Measurements from ENCODE around the gene PON3.

The PON3 gene

DNA sequence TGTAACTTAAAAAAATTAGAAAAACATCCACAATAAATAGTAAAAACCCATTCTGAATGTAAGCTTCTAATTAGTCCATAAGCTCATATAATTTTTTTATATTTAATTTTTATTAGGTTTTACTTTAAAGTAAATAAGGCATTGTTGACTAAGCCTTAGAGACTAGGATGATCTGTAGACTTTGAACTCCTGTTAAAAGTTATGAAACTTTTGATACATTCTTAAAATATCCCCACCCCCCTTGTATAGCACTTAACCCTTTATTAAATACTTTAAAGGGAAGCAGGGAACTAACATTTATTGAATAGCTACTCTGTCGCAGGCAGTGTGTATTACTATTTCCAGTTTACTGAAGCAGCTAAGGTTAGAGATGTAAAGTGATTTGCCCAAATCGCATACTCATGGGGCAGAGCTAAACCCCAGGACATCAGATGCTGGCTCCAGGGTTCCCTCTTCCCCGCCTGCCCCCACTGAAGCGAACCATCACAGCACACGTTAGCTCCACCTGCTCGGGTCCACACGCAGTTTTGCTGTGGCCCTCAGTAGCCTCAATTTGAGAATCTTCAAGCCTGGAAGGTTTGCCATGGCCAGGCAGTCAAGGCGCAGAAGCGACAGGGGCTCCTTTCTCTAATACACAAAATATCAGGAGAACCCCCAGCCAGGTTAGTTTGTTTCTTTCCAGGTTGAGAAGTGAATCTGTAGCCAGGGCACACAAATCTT lies 72.6 kb downstream of the PON3 start:
- no peaks in the 10 kb centered on the region for H3K27me3 ChIP-seq (replicated peaks; ENCODE audit: control insufficient read depth, insufficient read depth, low read length, poor library complexity, severe bottlenecking)
- H3K4me3 ChIP-seq (ENCODE audit: insufficient read depth, low read depth, low read length, poor library complexity, severe bottlenecking) = no peak overlapping the region
- no peak overlapping the region for H3K27ac ChIP-seq (ENCODE audit: insufficient read depth, low read length, poor library complexity, severe bottlenecking)
- H3K36me3 ChIP-seq (ENCODE audit: control insufficient read depth, insufficient read depth, low read length) = no peaks in the 10 kb centered on the region
- H3K9me3 ChIP-seq (ENCODE audit: control insufficient read depth, low read length) = no peaks in the 10 kb centered on the region
- no peak for DNase-seq
- no peaks in the 10 kb centered on the region for H3K4me1 ChIP-seq (ENCODE audit: control insufficient read depth, insufficient read depth, low read length, poor library complexity, severe bottlenecking)

DNA sequence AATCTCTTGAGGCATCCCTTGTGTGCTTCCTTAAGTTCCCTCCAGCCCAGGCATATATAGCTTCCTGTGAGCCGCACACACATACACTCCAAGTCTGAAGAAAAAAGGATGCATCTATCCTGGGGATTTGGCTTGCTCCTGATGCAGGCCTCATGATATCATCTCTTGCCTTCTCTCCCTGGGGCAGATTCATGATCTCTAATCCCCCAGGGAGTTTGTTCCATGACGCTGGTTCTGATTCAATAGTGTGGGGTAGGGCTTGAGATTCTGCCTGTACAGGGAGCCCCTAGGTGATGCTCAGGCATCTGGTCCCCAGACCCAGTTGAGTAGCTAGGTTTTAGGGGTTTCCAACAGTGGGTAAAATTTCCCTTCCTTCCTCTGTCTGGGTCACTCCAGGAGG lies 73.3 kb downstream of the PON3 start:
- H3K27me3 ChIP-seq (replicated peaks; ENCODE audit: control insufficient read depth, insufficient read depth, low read length, poor library complexity, severe bottlenecking) = no peaks in the 10 kb centered on the region
- no peak overlapping the region for H3K27ac ChIP-seq (ENCODE audit: insufficient read depth, low read length, poor library complexity, severe bottlenecking)
- no peaks in the 10 kb centered on the region for H3K36me3 ChIP-seq (ENCODE audit: control insufficient read depth, insufficient read depth, low read length)
- H3K4me1 ChIP-seq (ENCODE audit: control insufficient read depth, insufficient read depth, low read length, poor library complexity, severe bottlenecking) = no peaks in the 10 kb centered on the region
- DNase-seq = no peak
- H3K9me3 ChIP-seq (ENCODE audit: control insufficient read depth, low read length) = no peaks in the 10 kb centered on the region
- no peak overlapping the region for H3K4me3 ChIP-seq (ENCODE audit: insufficient read depth, low read depth, low read length, poor library complexity, severe bottlenecking)

DNA sequence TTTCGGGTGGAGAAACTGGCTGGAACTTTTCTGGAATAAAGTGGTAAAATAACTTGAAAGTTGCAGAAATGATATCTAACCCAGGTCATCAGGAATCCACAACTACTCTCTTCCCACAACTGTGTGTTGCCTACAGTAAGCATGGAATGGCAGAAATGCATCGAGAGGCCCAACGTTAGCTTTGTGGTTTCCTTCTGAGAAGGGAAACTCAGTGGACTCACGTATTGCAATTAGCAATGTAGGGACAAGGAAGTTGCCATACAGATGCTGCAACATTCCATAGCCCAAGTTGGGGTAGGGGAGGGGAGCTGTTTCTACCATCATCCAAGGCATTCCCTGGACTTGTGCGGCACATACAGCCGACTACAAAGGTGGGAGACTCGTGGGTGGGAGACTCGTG lies 73.8 kb downstream of the PON3 start:
- DNase-seq = no peak
- Histone ChIP-seq H3K27me3 (replicated peaks; ENCODE audit: control insufficient read depth, insufficient read depth, low read length, poor library complexity, severe bottlenecking) (no peaks in the 10 kb centered on the region), H3K4me3 (ENCODE audit: insufficient read depth, low read depth, low read length, poor library complexity, severe bottlenecking) (no peak overlapping the region), H3K36me3 (ENCODE audit: control insufficient read depth, insufficient read depth, low read length) (no peaks in the 10 kb centered on the region), H3K4me1 (ENCODE audit: control insufficient read depth, insufficient read depth, low read length, poor library complexity, severe bottlenecking) (no peaks in the 10 kb centered on the region), H3K9me3 (ENCODE audit: control insufficient read depth, low read length) (no peaks in the 10 kb centered on the region), H3K27ac (ENCODE audit: insufficient read depth, low read length, poor library complexity, severe bottlenecking) (no peak overlapping the region)

DNA sequence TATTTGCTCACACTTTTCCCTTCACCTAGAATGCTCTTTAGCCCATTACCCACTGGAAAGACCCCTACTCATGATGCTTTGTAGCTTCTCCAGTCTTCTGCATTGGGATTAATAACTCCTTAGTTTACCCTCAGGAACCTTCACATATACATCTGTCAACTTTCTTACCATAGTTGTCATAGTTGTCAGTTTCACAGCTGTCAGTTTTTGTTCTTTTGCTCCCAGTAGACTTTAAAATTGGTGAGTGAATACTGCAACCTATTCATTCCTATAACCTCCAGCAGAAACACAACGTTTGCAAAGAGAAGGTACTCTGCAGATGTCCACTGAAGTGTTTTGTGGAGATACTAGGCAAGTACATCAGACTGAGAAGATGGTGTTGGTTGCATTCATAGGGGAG lies 74.5 kb downstream of the PON3 start:
- Histone ChIP-seq H3K4me1 (ENCODE audit: control insufficient read depth, insufficient read depth, low read length, poor library complexity, severe bottlenecking) (no peaks in the 10 kb centered on the region), H3K27me3 (replicated peaks; ENCODE audit: control insufficient read depth, insufficient read depth, low read length, poor library complexity, severe bottlenecking) (no peaks in the 10 kb centered on the region), H3K4me3 (ENCODE audit: insufficient read depth, low read depth, low read length, poor library complexity, severe bottlenecking) (no peak overlapping the region), H3K9me3 (ENCODE audit: control insufficient read depth, low read length) (no peaks in the 10 kb centered on the region), H3K27ac (ENCODE audit: insufficient read depth, low read length, poor library complexity, severe bottlenecking) (no peak overlapping the region), H3K36me3 (ENCODE audit: control insufficient read depth, insufficient read depth, low read length) (no peaks in the 10 kb centered on the region)
- DNase-seq = no peak

DNA sequence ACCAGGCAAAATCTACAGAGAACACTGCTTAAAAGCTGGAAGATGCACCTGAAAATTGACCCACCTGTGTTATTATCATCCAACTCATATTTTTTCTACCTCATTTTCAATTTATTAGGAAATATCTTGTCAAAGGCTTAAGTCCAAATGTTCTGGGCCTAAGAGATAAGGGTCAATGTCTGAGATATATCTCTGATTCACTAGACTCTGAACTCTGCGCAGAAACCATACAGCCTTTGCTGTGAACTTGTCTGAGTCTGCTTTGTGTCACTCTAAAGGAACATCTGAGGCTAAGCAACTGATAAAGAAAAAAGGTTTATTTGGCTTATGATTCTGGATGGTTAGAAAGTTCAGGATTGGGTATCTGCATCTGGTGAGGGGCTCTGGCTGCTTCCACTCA lies 75.5 kb downstream of the PON3 start:
- no peaks in the 10 kb centered on the region for H3K27me3 ChIP-seq (replicated peaks; ENCODE audit: control insufficient read depth, insufficient read depth, low read length, poor library complexity, severe bottlenecking)
- no peak for DNase-seq
- H3K9me3 ChIP-seq (ENCODE audit: control insufficient read depth, low read length) = no peaks in the 10 kb centered on the region
- H3K36me3 ChIP-seq (ENCODE audit: control insufficient read depth, insufficient read depth, low read length) = no peaks in the 10 kb centered on the region
- no peak overlapping the region for H3K4me3 ChIP-seq (ENCODE audit: insufficient read depth, low read depth, low read length, poor library complexity, severe bottlenecking)
- no peaks in the 10 kb centered on the region for H3K4me1 ChIP-seq (ENCODE audit: control insufficient read depth, insufficient read depth, low read length, poor library complexity, severe bottlenecking)
- H3K27ac ChIP-seq (ENCODE audit: insufficient read depth, low read length, poor library complexity, severe bottlenecking) = no peak overlapping the region

DNA sequence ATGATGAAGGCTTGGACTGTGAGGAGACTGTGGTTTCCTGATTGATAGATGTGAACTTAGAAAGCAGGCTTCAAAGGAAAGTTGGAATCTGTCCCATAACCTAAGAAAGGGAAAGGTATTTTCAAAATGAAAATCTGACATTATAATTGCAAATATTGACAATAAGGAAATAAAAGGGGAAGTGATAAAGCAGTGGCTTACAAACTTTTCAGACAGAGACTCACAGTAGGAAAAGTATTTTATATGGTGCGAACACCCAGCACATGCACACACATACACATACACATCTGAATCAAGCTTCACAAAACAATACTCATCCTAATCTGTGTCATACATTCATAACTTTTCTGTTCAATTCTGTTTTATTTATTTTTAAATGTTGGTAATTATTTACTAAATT lies 76.6 kb downstream of the PON3 start:
- H3K9me3 ChIP-seq (ENCODE audit: control insufficient read depth, low read length) = no peaks in the 10 kb centered on the region
- no peaks in the 10 kb centered on the region for H3K27me3 ChIP-seq (replicated peaks; ENCODE audit: control insufficient read depth, insufficient read depth, low read length, poor library complexity, severe bottlenecking)
- no peak overlapping the region for H3K4me3 ChIP-seq (ENCODE audit: insufficient read depth, low read depth, low read length, poor library complexity, severe bottlenecking)
- no peaks in the 10 kb centered on the region for H3K4me1 ChIP-seq (ENCODE audit: control insufficient read depth, insufficient read depth, low read length, poor library complexity, severe bottlenecking)
- no peak overlapping the region for H3K27ac ChIP-seq (ENCODE audit: insufficient read depth, low read length, poor library complexity, severe bottlenecking)
- DNase-seq = no peak
- no peaks in the 10 kb centered on the region for H3K36me3 ChIP-seq (ENCODE audit: control insufficient read depth, insufficient read depth, low read length)

DNA sequence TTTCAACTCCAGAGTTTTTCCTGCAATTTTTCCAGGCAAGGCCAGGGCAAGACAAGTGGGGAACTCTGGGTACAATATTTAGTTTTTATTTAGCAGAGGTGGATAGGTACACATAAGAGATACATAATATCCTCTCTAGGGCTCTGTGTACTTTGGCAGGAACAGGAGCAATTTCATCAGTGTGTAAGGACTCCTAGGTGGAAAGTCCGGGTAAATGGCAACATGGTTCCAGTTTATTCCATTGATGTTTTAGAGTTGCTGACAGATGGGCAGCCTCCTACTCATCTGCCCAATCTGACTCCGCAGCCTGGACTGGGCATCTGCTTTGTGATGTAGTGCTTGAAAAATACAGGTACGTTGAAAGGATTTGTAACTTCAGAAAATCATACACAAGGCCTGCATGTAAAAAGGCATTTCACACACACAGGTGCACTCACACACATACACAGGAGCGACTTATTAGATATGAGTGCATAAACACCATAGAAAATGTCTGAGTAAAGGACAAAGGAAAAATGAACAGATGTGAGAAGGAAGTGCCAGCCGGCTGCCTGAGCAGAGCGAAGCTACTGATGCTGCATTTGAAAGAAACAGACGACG lies 77.6 kb downstream of the PON3 start:
- Histone ChIP-seq H3K4me1 (ENCODE audit: control insufficient read depth, insufficient read depth, low read length, poor library complexity, severe bottlenecking) (no peaks in the 10 kb centered on the region), H3K27me3 (replicated peaks; ENCODE audit: control insufficient read depth, insufficient read depth, low read length, poor library complexity, severe bottlenecking) (no peaks in the 10 kb centered on the region), H3K36me3 (ENCODE audit: control insufficient read depth, insufficient read depth, low read length) (no peaks in the 10 kb centered on the region), H3K9me3 (ENCODE audit: control insufficient read depth, low read length) (no peaks in the 10 kb centered on the region), H3K4me3 (ENCODE audit: insufficient read depth, low read depth, low read length, poor library complexity, severe bottlenecking) (no peak overlapping the region), H3K27ac (ENCODE audit: insufficient read depth, low read length, poor library complexity, severe bottlenecking) (no peak overlapping the region)
- DNase-seq = no peak

DNA sequence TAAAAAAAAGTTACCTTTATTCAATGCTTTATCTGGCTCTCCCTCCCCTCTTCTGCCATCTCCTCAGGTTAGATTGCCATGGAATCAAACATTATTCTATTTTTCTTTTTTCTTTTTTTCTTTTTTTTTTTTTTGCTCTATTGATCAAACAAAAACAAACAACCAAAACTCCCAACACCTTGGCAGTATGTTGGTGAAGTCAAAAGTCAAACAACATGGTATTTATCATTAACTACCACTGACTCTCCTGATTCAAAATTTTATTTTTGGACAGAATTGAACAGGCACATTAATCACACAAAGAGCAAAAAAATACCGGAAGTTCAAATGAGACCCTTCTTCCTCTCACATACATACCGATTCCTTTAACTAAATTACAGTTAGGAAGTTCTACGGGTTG lies 78.2 kb downstream of the PON3 start:
- H3K4me1 ChIP-seq (ENCODE audit: control insufficient read depth, insufficient read depth, low read length, poor library complexity, severe bottlenecking) = no peaks in the 10 kb centered on the region
- no peaks in the 10 kb centered on the region for H3K36me3 ChIP-seq (ENCODE audit: control insufficient read depth, insufficient read depth, low read length)
- no peaks in the 10 kb centered on the region for H3K9me3 ChIP-seq (ENCODE audit: control insufficient read depth, low read length)
- H3K27ac ChIP-seq (ENCODE audit: insufficient read depth, low read length, poor library complexity, severe bottlenecking) = no peak overlapping the region
- no peak overlapping the region for H3K4me3 ChIP-seq (ENCODE audit: insufficient read depth, low read depth, low read length, poor library complexity, severe bottlenecking)
- DNase-seq = no peak
- H3K27me3 ChIP-seq (replicated peaks; ENCODE audit: control insufficient read depth, insufficient read depth, low read length, poor library complexity, severe bottlenecking) = no peaks in the 10 kb centered on the region

DNA sequence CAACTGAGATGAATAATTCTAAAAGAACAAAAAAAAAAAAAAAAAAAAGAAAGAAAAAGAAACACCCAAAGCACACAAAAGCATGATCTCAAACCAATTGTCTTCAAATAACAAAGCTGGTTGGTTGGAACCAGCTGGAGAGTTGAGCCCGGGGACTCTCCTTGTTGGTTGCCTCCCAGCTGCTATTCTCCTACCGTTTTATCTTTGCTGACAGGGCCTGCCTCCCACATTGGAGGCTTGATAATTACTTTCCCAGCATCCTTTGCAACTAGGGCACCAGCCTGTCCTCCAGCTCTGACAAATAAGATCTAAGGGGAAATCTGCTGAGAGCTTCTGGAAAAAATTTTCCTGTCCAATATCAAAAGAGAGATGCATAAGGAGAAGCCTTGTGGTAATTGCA lies 78.6 kb downstream of the PON3 start:
- H3K4me1 ChIP-seq (ENCODE audit: control insufficient read depth, insufficient read depth, low read length, poor library complexity, severe bottlenecking) = no peaks in the 10 kb centered on the region
- H3K27ac ChIP-seq (ENCODE audit: insufficient read depth, low read length, poor library complexity, severe bottlenecking) = no peak overlapping the region
- H3K36me3 ChIP-seq (ENCODE audit: control insufficient read depth, insufficient read depth, low read length) = no peaks in the 10 kb centered on the region
- H3K4me3 ChIP-seq (ENCODE audit: insufficient read depth, low read depth, low read length, poor library complexity, severe bottlenecking) = no peak overlapping the region
- no peaks in the 10 kb centered on the region for H3K27me3 ChIP-seq (replicated peaks; ENCODE audit: control insufficient read depth, insufficient read depth, low read length, poor library complexity, severe bottlenecking)
- H3K9me3 ChIP-seq (ENCODE audit: control insufficient read depth, low read length) = no peaks in the 10 kb centered on the region
- DNase-seq = no peak

DNA sequence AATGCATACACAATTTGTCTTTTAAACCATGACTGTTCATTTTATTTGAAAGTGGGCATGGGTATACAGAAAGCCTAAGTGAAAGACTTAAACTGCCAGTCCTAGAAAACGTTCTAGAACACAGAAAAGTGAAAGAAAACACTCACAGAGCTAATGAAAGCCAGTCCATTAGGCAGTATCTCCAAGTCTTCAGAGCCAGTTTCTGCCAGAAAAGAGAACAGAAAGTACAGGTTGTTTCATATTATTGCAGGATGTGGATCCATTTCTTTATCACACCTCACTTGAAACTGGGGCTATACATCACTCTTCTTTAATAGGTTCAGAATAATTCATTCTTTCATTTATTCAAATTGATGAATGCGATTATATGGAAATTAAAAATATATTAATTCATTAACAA lies 79.6 kb downstream of the PON3 start:
- H3K27ac ChIP-seq (ENCODE audit: insufficient read depth, low read length, poor library complexity, severe bottlenecking) = no peak overlapping the region
- no peak overlapping the region for H3K4me3 ChIP-seq (ENCODE audit: insufficient read depth, low read depth, low read length, poor library complexity, severe bottlenecking)
- H3K27me3 ChIP-seq (replicated peaks; ENCODE audit: control insufficient read depth, insufficient read depth, low read length, poor library complexity, severe bottlenecking) = peaks cover 2% of the 10 kb centered on the region
- no peaks in the 10 kb centered on the region for H3K9me3 ChIP-seq (ENCODE audit: control insufficient read depth, low read length)
- DNase-seq = no peak
- H3K36me3 ChIP-seq (ENCODE audit: control insufficient read depth, insufficient read depth, low read length) = no peaks in the 10 kb centered on the region
- H3K4me1 ChIP-seq (ENCODE audit: control insufficient read depth, insufficient read depth, low read length, poor library complexity, severe bottlenecking) = no peaks in the 10 kb centered on the region

All from effector memory CD4-positive, alpha-beta T cell (primary cell).